Measurements from ENCODE around the gene RASSF10. TPM values are rescaled to one million over a fixed set of nuclear protein-coding genes. Genes with fewer than 3 reads are reported as not detected.

The RASSF10 gene
- polyA plus RNA-seq, 1 of the 3 experiments (the other 2 are of a cell fraction) = not detected

DNA sequence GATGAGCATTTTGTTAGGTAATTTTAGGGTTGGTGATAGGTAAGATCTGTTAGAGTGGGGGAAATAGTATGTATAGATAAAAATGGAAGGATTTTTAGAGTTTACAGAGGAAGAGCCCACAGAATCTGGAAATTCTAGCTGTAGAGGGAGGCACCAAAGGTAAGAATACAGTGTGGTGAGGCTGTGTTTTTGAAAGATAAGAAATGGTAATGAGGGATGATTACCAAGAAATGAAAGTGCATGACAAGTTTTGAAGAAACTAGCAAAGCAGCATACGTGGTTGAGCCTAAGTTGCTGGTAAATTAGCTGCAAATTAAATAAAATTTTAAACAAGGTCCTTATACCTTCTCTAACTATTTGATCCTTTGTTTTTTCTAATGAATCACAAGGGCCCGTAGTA, 14.6 kb upstream of the RASSF10 start (continued):
- TF ChIP-seq FOSL2 (IDR thresholded peaks at IDR 0.05; ENCODE audit: borderline replicate concordance, low read depth) = no peak

DNA sequence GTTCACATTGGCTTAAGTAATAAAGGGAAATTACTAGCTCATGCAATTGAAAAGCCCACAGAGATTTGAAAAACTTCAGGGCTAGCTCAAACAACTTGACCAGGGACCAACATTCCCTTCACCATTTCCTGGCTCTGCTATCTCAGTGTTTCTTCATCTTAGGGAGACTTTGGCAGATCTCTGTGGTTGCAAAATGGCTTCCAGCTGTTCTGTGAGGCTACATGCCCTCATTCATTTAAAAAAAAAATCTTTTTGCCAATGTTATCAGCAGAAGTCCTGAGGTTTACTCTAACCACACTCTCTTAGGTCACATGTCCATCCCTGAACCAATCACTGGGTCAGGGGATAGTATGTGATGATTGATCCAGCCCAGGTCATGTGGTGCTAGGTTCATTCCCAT, 13.9 kb upstream of the RASSF10 start:
- POLR2A ChIA-PET = no interaction called here
- Histone ChIP-seq H3K9ac (no peak overlapping the region), H3F3A (replicated peaks; ENCODE audit: insufficient read depth) (no peaks in the 10 kb centered on the region), H3K4me1 (ENCODE audit: control insufficient read depth in 1 of 2, insufficient read depth in 2 of 2, low read depth in 1 of 2, low read length in 1 of 2) (no peaks in the 10 kb centered on the region), H3K9me2 (no peaks in the 10 kb centered on the region), H3K27ac (ENCODE audit: low read depth in 2 of 2, low read length in 1 of 2) (no peak overlapping the region), H3K27me3 (ENCODE audit: insufficient read depth) (no peaks in the 10 kb centered on the region; the same call in 1 of the 2 replicates), H4K20me1 (ENCODE audit: insufficient read depth) (no peaks in the 10 kb centered on the region), H3K36me3 (replicated peaks in 1 of 2; ENCODE audit: control insufficient read depth in 1 of 2, insufficient read depth in 2 of 2, low read length in 1 of 2) (no peaks in the 10 kb centered on the region), H3K9me3 (no peaks in the 10 kb centered on the region), H3K79me2 (ENCODE audit: insufficient read depth) (no peaks in the 10 kb centered on the region), H3K4me3 (ENCODE audit: low read depth in 2 of 2, low read length in 1 of 2) (no peak overlapping the region), H3K4me2 (no peak overlapping the region), H2AFZ (ENCODE audit: low read depth) (no peak overlapping the region)
- no peak for DNase-seq
- TF ChIP-seq, protein P1, sequence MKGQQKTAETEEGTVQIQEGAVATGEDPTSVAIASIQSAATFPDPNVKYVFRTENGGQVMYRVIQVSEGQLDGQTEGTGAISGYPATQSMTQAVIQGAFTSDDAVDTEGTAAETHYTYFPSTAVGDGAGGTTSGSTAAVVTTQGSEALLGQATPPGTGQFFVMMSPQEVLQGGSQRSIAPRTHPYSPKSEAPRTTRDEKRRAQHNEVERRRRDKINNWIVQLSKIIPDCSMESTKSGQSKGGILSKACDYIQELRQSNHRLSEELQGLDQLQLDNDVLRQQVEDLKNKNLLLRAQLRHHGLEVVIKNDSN (IDR thresholded peaks at IDR 0.05; ENCODE audit: borderline replicate concordance, low read depth) = no peak
- TF ChIP-seq RCOR1 (IDR thresholded peaks at IDR 0.05; ENCODE audit: low read length) (no peak), FOXM1 (IDR thresholded peaks at IDR 0.05; ENCODE audit: low read depth) (no peak), TAF1 (IDR thresholded peaks at IDR 0.05; ENCODE audit: borderline replicate concordance, low read depth, low read length) (no peak), NRF1 (IDR thresholded peaks at IDR 0.05; ENCODE audit: low read depth, low read length) (no peak), RXRA (IDR thresholded peaks at IDR 0.05; ENCODE audit: borderline replicate concordance, low read depth) (no peak), POLR2AphosphoS5 (IDR thresholded peaks at IDR 0.05; ENCODE audit: low read depth, low read length) (no peak), JUND (IDR thresholded peaks at IDR 0.05) (no peak)
- TF ChIP-seq, protein P2, sequence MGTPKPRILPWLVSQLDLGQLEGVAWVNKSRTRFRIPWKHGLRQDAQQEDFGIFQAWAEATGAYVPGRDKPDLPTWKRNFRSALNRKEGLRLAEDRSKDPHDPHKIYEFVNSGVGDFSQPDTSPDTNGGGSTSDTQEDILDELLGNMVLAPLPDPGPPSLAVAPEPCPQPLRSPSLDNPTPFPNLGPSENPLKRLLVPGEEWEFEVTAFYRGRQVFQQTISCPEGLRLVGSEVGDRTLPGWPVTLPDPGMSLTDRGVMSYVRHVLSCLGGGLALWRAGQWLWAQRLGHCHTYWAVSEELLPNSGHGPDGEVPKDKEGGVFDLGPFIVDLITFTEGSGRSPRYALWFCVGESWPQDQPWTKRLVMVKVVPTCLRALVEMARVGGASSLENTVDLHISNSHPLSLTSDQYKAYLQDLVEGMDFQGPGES (IDR thresholded peaks at IDR 0.05; ENCODE audit: low read depth, low read length) = no peak
- TF ChIP-seq, protein P3, sequence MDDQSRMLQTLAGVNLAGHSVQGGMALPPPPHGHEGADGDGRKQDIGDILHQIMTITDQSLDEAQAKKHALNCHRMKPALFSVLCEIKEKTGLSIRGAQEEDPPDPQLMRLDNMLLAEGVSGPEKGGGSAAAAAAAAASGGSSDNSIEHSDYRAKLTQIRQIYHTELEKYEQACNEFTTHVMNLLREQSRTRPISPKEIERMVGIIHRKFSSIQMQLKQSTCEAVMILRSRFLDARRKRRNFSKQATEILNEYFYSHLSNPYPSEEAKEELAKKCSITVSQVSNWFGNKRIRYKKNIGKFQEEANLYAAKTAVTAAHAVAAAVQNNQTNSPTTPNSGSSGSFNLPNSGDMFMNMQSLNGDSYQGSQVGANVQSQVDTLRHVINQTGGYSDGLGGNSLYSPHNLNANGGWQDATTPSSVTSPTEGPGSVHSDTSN (IDR thresholded peaks at IDR 0.05) = no peak
- CTCF ChIA-PET = no interaction called here

DNA sequence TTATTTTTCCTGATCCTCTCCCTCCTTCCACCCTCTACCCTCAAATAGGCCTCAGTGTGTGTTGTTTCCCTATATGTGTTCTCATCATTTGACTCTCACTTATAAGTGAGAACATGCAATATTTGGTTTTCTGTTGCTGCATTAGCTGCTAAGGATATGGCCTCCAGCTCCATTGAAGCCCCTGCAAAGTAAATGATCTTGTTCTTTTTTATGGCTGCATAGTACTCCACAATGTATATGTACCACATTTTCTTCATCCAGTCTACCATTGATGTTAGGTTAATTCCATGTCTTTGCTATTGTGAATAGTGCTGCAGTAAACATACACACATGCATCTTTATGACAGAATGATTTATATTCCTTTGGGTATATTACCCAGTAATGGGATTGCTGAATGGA, 13.3 kb upstream of the RASSF10 start:
- Histone ChIP-seq H3K9ac (no peak overlapping the region), H2AFZ (ENCODE audit: low read depth) (no peak overlapping the region)
- CTCF ChIA-PET = no interaction called here

More for the DNA sequence above, 13.3 kb upstream of the RASSF10 start:
- H3K4me1 ChIP-seq (ENCODE audit: control insufficient read depth in 1 of 2, insufficient read depth in 2 of 2, low read depth in 1 of 2, low read length in 1 of 2) = no peaks in the 10 kb centered on the region
- H3K36me3 ChIP-seq (replicated peaks in 1 of 2; ENCODE audit: control insufficient read depth in 1 of 2, insufficient read depth in 2 of 2, low read length in 1 of 2) = no peaks in the 10 kb centered on the region
- no peak overlapping the region for H3K4me2 ChIP-seq
- DNase-seq = no peak
- H3K27me3 ChIP-seq (ENCODE audit: insufficient read depth) = no peaks in the 10 kb centered on the region; the same call in 1 of the 2 replicates
- TF ChIP-seq MEF2A (IDR thresholded peaks at IDR 0.05; ENCODE audit: borderline replicate concordance, low read depth) (no peak), FOSL2 (IDR thresholded peaks at IDR 0.05; ENCODE audit: borderline replicate concordance, low read depth) (no peak), ELF1 (IDR thresholded peaks at IDR 0.05) (no peak), JUND (IDR thresholded peaks at IDR 0.05) (no peak), CHD2 (IDR thresholded peaks at IDR 0.05; ENCODE audit: low read length, partially characterized antibody) (no peak), FOXJ3 (CRISPR knock-in tag; IDR thresholded peaks at IDR 0.05) (no peak)
- TF ChIP-seq, protein P4, sequence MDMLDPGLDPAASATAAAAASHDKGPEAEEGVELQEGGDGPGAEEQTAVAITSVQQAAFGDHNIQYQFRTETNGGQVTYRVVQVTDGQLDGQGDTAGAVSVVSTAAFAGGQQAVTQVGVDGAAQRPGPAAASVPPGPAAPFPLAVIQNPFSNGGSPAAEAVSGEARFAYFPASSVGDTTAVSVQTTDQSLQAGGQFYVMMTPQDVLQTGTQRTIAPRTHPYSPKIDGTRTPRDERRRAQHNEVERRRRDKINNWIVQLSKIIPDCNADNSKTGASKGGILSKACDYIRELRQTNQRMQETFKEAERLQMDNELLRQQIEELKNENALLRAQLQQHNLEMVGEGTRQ (IDR thresholded peaks at IDR 0.05; ENCODE audit: borderline replicate concordance, low read depth, low read length) = no peak
- TF ChIP-seq, protein P5, sequence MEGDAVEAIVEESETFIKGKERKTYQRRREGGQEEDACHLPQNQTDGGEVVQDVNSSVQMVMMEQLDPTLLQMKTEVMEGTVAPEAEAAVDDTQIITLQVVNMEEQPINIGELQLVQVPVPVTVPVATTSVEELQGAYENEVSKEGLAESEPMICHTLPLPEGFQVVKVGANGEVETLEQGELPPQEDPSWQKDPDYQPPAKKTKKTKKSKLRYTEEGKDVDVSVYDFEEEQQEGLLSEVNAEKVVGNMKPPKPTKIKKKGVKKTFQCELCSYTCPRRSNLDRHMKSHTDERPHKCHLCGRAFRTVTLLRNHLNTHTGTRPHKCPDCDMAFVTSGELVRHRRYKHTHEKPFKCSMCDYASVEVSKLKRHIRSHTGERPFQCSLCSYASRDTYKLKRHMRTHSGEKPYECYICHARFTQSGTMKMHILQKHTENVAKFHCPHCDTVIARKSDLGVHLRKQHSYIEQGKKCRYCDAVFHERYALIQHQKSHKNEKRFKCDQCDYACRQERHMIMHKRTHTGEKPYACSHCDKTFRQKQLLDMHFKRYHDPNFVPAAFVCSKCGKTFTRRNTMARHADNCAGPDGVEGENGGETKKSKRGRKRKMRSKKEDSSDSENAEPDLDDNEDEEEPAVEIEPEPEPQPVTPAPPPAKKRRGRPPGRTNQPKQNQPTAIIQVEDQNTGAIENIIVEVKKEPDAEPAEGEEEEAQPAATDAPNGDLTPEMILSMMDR (IDR thresholded peaks at IDR 0.05) = no peak
- TF ChIP-seq, protein P6, sequence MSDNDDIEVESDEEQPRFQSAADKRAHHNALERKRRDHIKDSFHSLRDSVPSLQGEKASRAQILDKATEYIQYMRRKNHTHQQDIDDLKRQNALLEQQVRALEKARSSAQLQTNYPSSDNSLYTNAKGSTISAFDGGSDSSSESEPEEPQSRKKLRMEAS (IDR thresholded peaks at IDR 0.05; ENCODE audit: low read depth) = no peak
- H3K27ac ChIP-seq (ENCODE audit: low read depth in 2 of 2, low read length in 1 of 2) = no peak overlapping the region
- no peaks in the 10 kb centered on the region for H3K9me2 ChIP-seq
- POLR2A ChIA-PET = no interaction called here
- H3K79me2 ChIP-seq (ENCODE audit: insufficient read depth) = no peaks in the 10 kb centered on the region
- H4K20me1 ChIP-seq (ENCODE audit: insufficient read depth) = no peaks in the 10 kb centered on the region
- no peaks in the 10 kb centered on the region for H3K9me3 ChIP-seq
- H3F3A ChIP-seq (replicated peaks; ENCODE audit: insufficient read depth) = no peaks in the 10 kb centered on the region
- H3K4me3 ChIP-seq (ENCODE audit: low read depth in 2 of 2, low read length in 1 of 2) = no peak overlapping the region

Data from SK-N-SH (cell line).